Measurements from ENCODE around the gene PLA2G4C.
"Not testable (repeated sequence)": the region's sequence is repeated elsewhere in the genome, so short reads cannot be mapped to it uniquely, and the experiment has no call there.

PLA2G4C gene

DNA sequence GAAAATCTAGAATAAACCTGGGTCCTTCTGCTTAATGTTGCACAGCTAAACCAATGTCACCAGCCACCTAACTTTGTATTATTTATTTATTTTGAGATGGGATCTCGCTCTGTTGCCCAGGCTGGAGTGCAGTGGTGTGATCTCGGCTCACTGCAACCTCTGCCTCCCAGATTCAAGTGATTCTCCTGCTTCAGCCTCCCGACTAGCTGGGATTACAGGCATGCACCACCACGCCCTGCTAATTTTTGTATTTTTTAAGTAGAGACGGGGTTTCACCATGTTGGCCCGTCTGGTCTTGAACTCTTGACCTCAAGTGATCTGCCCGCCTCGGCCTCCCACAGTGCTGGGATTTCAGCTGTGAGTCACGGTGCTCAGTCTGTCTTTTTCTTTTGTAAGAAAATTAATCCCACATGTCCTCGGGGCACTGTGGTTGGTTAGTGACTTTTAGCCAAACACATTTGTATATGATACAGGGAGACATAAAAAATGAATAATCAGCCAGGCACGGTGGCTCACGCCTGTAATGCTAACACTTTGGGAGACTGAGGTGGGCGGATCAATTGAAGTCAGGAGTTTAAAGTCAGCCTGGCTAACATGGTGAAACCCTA, 19.4 kb downstream of the PLA2G4C start:
- Mint-ChIP-seq H3K36me3 (ENCODE audit: low read depth) (peaks cover 29% of the 10 kb centered on the region), H3K4me1 (ENCODE audit: low read depth) (peaks cover 12% of the 10 kb centered on the region), H3K9me3 (peaks cover 12% of the 10 kb centered on the region)
- not testable (repeated sequence) for H3K4me3 Mint-ChIP-seq, H3K27me3 Mint-ChIP-seq, H3K27ac Mint-ChIP-seq, DNase-seq

DNA sequence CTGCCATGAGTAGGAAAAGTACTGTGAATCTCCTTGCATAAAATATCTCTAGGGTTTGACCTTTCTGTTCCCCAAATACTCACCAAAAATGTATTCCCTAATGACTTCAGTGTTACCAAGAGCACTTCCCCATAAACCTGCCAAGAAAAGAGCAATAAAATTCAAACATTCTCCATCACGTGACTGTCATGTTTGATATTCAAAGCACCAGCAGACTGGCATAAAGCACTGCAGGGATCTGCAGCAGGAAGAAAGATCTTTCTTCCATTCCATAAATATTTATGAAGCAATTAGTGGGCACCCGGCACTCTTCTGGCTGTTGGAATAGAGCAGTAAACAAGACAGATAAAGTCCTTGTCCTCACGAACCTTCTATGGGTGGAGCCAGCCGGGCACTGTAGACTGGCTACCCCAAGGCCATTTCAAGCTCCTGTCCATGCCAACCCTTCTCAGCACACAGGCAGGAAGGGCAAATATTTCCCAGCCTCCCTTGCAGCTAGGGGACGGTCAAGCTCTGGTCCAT, 20.3 kb downstream of the PLA2G4C start:
- Mint-ChIP-seq H3K4me1 (ENCODE audit: low read depth) (peaks cover 12% of the 10 kb centered on the region), H3K36me3 (ENCODE audit: low read depth) (peaks cover 21% of the 10 kb centered on the region), H3K27me3 (peaks cover 9% of the 10 kb centered on the region), H3K9me3 (peaks cover 12% of the 10 kb centered on the region), H3K4me3 (no peak overlapping the region), H3K27ac (no peak overlapping the region)
- DNase-seq, result no peak

DNA sequence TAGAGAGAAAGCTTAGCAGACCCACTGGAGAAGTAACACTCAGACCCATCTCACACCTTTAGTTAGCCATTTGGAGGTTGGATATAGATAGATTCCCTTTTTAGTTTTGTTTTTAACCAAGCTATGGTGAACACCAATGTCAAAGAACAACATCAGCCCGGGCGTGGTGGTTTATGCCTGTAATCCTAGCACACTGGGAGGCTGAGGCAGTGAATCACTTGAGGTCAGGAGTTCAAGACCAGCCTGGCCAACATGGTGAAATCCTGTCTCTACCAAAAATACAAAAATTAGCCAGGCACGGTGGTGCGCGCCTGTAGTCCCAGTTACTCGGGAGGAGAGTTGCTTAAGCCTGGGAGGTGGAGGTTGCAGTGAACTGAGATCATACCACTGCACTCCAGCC, 21.6 kb downstream of the PLA2G4C start:
- H3K27me3 Mint-ChIP-seq; H3K27ac Mint-ChIP-seq; H3K36me3 Mint-ChIP-seq (ENCODE audit: low read depth); H3K4me3 Mint-ChIP-seq; DNase-seq; H3K4me1 Mint-ChIP-seq (ENCODE audit: low read depth); H3K9me3 Mint-ChIP-seq: not testable (repeated sequence)

DNA sequence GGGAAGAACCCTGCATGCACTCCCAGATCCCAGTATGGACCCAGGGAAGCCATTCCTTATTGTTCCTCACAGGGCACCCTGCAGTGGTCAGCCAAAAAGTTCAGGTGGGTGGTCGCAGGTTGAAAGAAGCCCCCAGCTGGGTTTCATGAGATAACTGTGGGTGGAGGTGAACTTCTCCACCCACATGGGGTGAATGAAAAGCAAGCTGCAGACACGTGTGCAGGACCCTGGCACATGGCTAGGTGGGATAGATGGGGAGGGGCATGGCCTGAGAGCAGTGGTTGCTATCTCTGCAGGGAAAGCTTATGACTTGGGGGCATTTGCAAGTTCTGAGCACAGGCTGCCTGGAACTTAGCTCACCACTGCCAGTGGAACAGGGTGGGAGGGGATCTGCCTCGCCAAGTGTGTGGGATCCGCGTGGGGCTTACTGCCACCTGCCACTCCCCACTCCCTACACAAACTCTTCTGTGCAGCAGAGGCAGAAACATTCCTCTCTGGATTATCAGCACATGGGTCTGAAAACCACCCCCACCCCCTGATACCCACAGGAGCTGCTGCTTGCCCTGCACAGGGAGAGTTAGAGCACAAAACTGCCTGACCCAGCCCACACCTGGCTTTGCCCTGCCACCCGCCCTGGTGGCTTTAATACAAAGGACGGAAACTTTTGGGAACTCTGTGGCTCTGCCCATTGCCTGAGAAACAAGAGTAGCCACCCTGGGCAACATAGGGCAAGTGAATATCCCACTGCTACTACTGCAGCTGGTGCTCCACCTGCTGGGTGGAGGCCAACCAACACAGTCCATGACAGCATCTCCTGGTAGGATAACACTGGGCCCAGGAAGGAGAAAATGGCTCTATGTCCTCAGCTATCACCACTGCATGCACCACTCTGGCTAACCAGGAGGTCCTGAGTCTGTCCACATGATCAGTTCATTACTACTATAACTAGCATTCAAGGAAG, 24.4 kb downstream of the PLA2G4C start:
- H3K27ac Mint-ChIP-seq, result no peak overlapping the region
- DNase-seq, result no peak
- H3K4me3 Mint-ChIP-seq, result no peak overlapping the region
- H3K4me1 Mint-ChIP-seq (ENCODE audit: low read depth), result no peaks in the 10 kb centered on the region
- H3K27me3 Mint-ChIP-seq, result peaks cover 9% of the 10 kb centered on the region
- H3K9me3 Mint-ChIP-seq, result no peaks in the 10 kb centered on the region
- no peaks in the 10 kb centered on the region for H3K36me3 Mint-ChIP-seq (ENCODE audit: low read depth)

DNA sequence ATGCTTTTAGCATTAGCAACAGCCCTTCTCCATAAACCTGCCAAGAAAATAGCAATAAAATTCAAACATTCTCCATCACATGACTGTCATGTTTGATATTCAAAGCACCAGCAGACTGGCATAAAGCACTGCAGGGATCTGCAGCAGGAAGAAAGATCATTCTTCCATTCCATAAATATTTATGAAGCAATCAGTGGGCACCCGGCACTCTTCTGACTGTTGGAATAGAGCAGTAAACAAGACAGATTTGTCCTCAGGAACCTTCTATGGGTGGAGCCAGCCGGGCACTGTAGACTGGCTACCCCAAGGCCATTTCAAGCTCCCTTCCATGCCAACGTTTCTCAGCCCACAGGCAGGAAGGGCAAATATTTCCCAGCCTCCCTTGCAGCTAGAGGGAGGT, 25.5 kb downstream of the PLA2G4C start:
- DNase-seq, result no peak
- H3K4me3 Mint-ChIP-seq, result no peak overlapping the region
- H3K27me3 Mint-ChIP-seq, result peaks cover 9% of the 10 kb centered on the region

DNA sequence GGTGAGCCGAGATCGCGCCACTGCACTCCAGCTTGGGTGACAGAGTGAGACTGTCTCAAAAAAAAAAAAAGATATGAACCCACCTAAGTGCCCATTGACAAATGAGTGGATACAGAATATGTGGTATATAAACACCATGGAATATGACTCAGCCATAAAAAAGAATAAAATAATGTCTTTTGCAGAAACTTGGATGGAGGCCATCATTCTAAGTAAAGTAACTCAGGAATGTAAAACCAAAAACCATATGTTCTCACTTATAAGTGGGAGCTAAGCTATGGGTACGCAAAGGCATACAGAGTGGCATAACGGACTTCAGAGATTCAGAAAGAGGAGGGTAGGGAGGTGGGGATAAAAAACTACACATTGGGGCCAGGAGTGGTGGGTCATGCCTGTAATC, 29.5 kb downstream of the PLA2G4C start:
- Mint-ChIP-seq H3K27ac (no peak overlapping the region), H3K4me3 (no peak overlapping the region), H3K36me3 (ENCODE audit: low read depth) (no peaks in the 10 kb centered on the region), H3K9me3 (no peaks in the 10 kb centered on the region), H3K4me1 (ENCODE audit: low read depth) (no peaks in the 10 kb centered on the region), H3K27me3 (no peaks in the 10 kb centered on the region)
- DNase-seq, result no peak

More for the DNA sequence above, 25.5 kb downstream of the PLA2G4C start:
- no peaks in the 10 kb centered on the region for H3K36me3 Mint-ChIP-seq (ENCODE audit: low read depth)
- no peaks in the 10 kb centered on the region for H3K4me1 Mint-ChIP-seq (ENCODE audit: low read depth)
- H3K27ac Mint-ChIP-seq, result no peak overlapping the region
- H3K9me3 Mint-ChIP-seq, result no peaks in the 10 kb centered on the region

DNA sequence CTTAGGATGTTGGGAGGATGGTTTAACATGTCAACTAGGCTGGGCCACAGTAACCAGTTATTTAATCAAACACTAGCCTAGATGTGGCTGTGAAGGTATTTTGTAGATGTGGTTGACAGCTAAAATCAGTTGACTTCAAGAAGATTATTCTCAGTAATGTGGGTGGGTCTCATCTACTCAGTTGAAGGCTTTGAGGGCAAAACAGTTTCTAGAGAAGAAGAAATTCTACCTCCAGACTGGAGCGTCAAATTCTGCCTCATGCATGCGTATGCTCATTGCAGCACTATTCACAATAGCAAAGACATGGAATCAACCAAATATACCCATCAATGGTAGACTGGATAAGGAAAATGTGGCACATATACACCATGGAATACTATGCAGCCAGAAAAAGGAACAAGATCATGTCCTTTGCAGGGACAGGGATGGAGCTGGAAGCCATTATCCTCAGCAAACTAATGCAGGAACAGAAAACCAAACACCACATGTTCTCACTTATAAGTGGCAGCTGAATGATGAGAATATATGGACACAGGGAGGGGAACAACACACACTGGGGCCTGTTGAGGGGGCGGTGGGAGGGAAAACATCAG, 40.3 kb downstream of the PLA2G4C start:
- not testable (repeated sequence) for H3K36me3 Mint-ChIP-seq (ENCODE audit: low read depth); H3K9me3 Mint-ChIP-seq

DNA sequence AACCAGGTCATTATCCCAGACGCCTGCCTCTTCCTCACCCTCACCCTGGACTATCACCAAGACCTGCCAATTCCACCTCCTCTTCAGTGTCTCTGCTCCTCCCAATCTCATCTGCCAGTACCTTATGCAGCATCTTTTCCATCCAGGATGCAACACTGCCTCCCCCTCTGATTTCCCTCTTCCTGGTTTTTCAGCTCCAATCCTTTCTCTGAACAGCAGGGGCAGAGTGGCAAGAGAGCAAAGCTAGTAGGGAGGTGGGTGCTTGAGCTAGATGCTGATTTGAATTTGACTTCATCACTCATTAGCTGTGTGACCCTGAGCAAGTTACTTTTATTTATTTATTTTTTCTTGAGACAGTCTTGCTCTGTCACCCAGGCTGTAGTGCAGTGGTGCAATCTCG, 41.2 kb downstream of the PLA2G4C start:
- no peaks in the 10 kb centered on the region for H3K4me1 Mint-ChIP-seq (ENCODE audit: low read depth)
- no peak for DNase-seq
- H3K36me3 Mint-ChIP-seq (ENCODE audit: low read depth), result peaks cover 7% of the 10 kb centered on the region
- no peaks in the 10 kb centered on the region for H3K9me3 Mint-ChIP-seq
- no peak overlapping the region for H3K4me3 Mint-ChIP-seq
- no peaks in the 10 kb centered on the region for H3K27me3 Mint-ChIP-seq
- no peak overlapping the region for H3K27ac Mint-ChIP-seq

More for the DNA sequence above, 40.3 kb downstream of the PLA2G4C start:
- not testable (repeated sequence) for H3K4me1 Mint-ChIP-seq (ENCODE audit: low read depth); H3K4me3 Mint-ChIP-seq; DNase-seq; H3K27ac Mint-ChIP-seq; H3K27me3 Mint-ChIP-seq

DNA sequence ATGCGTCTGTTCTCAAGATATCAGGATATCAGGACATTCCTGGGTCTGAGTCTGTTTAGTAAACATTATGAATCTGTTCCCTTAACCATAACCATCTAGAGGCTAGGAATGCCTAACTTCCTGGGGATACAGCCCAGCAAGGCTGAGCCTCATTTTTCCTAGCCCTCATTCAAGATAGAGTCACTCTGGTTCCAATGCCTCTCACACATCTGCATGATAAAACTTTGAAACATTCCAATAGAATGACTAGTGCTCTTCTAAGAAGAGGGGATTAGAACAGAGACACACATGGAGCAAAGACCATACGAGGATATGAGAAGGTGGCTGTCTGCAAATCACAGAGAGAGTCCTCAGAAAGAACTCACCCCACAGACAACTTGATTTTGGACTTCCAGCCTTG, 46.1 kb downstream of the PLA2G4C start:
- no peaks in the 10 kb centered on the region for H3K4me1 Mint-ChIP-seq (ENCODE audit: low read depth)
- DNase-seq, result no peak

DNA sequence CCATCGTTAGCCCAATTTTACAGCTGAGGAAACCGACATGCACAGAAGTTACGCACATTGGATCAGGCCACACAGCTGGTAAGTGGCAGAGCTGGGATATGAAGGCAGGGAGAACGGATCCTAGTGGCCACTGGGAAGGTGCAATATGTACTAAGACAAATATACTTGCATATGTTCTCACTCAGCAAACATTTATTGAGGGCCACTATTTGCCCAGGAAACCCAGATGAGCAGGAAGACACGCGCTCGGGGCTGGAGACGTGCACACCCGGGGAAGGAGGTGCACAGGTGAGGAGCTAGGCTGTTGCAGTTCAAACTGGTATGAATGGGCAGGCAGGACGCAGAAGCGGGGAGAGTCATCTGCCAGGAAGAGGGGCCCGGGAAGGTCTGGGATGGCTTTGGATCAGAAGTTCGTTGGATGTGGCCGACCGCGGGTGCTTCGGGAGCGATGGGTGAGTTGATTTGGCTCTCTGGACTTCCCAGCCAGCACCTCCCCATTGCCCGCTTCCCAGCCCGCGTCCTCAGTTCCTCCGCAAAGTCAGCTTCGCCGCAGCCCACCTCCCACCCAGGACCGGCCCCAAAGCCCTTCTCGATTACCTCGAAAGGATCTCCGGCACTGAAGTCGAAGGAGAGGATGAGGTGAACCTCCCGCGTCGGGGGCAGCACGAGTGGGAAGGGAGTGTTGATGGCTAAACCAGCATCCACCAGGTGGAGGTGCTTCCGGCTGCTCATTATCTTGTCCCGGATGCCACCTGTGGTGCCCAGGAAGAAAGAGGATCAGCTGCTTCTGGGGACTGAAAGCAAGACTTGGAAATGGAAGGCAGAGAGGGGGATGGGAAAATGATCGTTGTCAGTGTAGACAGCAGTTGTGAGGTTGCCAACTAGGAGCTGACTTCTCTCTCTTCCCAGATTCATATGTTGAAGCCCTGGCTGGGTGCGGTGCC, 48.9 kb downstream of the PLA2G4C start:
- peaks cover 8% of the 10 kb centered on the region for H3K27me3 Mint-ChIP-seq
- no peak overlapping the region for H3K4me3 Mint-ChIP-seq
- no peak for DNase-seq
- no peaks in the 10 kb centered on the region for H3K36me3 Mint-ChIP-seq (ENCODE audit: low read depth)
- no peak overlapping the region for H3K27ac Mint-ChIP-seq
- H3K4me1 Mint-ChIP-seq (ENCODE audit: low read depth), result peaks cover 1% of the 10 kb centered on the region
- no peaks in the 10 kb centered on the region for H3K9me3 Mint-ChIP-seq

More for the DNA sequence above, 46.1 kb downstream of the PLA2G4C start:
- peaks cover 8% of the 10 kb centered on the region for H3K27me3 Mint-ChIP-seq
- no peaks in the 10 kb centered on the region for H3K9me3 Mint-ChIP-seq
- no peak overlapping the region for H3K4me3 Mint-ChIP-seq
- no peak overlapping the region for H3K27ac Mint-ChIP-seq
- no peaks in the 10 kb centered on the region for H3K36me3 Mint-ChIP-seq (ENCODE audit: low read depth)

DNA sequence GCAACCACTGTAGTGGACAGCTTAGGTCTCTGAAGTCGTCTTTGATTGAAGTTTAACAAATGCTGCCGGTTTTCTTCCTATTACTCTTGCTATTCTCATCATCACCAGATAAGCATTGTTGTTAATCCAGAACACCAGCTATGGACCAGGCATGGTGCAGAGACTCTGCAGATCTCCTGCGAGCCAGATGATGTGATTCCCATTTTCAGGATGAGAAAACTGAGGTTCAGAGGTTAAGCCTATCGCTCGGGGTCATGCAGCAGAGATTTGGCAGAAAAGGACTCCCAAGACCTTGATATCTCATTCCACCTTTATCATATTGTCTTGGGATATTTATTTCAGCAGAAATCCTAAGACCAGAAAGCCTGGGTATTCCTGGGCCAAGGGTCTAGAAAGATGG, 50.2 kb downstream of the PLA2G4C start:
- no peak for DNase-seq
- Mint-ChIP-seq H3K4me3 (no peak overlapping the region), H3K36me3 (ENCODE audit: low read depth) (no peaks in the 10 kb centered on the region), H3K4me1 (ENCODE audit: low read depth) (peaks cover 1% of the 10 kb centered on the region), H3K27ac (no peak overlapping the region), H3K9me3 (no peaks in the 10 kb centered on the region), H3K27me3 (peaks cover 8% of the 10 kb centered on the region)

DNA sequence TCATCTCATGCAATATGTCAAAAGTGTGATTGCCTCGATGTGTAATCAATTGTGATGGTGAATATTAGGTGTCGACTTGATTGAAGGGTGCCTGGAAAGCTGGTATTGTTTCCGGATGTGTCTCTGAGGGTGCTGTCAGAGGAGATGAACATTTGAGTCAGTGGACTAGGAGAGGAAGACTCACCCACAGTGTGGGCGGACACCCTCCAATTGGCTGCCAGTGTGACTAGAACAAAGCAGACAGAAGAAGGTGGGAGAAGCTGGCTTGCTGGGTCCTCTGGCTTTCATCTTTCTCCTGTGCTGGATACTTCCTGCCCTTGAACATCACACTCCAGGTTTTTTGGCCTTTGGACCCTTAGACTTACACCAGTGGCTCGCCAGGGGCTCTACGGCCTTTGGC, 51.3 kb downstream of the PLA2G4C start:
- H3K36me3 Mint-ChIP-seq (ENCODE audit: low read depth), result peaks cover 2% of the 10 kb centered on the region
- H3K4me3 Mint-ChIP-seq, result no peak overlapping the region
- no peaks in the 10 kb centered on the region for H3K9me3 Mint-ChIP-seq
- peaks cover 8% of the 10 kb centered on the region for H3K27me3 Mint-ChIP-seq
- DNase-seq, result no peak
- H3K27ac Mint-ChIP-seq, result no peak overlapping the region
- H3K4me1 Mint-ChIP-seq (ENCODE audit: low read depth), result peaks cover 1% of the 10 kb centered on the region

DNA sequence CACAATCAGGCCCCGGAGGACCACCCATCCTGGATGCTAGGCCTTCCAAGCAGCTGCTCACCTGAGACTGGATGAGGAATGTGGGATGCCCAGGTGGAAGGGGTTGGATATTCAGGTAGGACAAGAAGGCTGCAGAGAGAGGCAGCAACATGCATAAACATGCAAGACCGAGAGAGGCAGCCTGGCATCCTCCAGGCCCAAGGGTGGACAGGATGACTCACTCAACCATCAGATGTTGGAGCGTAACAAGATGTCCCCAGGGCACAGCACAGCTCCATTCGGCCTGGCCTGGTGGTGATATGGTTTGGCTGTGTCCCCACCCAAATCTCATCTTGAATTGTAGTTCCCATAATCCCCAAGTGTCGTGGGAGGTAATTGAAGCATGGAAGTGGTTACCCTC, 56.8 kb downstream of the PLA2G4C start:
- H3K4me3 Mint-ChIP-seq, result no peak overlapping the region
- no peak for DNase-seq
- no peaks in the 10 kb centered on the region for H3K27me3 Mint-ChIP-seq
- no peaks in the 10 kb centered on the region for H3K9me3 Mint-ChIP-seq
- no peak overlapping the region for H3K27ac Mint-ChIP-seq
- H3K36me3 Mint-ChIP-seq (ENCODE audit: low read depth), result peaks cover 2% of the 10 kb centered on the region
- no peaks in the 10 kb centered on the region for H3K4me1 Mint-ChIP-seq (ENCODE audit: low read depth)

DNA sequence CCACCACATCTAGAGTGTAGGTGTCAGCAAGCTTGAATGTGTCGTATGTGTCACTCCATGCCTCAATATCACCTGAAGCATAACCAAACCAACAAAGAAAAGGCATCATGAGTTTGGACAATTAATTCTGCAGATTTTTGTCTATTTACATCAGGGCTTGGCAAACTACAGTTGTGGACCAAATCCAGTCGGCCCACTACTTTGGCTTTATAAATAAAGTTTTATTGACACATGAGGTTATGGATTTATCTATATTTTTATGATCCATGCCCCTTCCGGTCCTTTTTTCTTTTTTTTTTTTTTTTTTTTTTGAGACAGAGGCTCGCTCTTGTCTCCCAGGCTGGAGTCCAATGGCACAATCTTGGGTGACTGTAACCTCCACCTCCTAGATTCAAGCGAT, 57.5 kb downstream of the PLA2G4C start:
- no peak for DNase-seq
- Mint-ChIP-seq H3K4me1 (ENCODE audit: low read depth) (no peaks in the 10 kb centered on the region), H3K36me3 (ENCODE audit: low read depth) (peaks cover 2% of the 10 kb centered on the region), H3K9me3 (no peaks in the 10 kb centered on the region), H3K27me3 (no peaks in the 10 kb centered on the region), H3K4me3 (no peak overlapping the region), H3K27ac (no peak overlapping the region)
